Psoas muscle (tissue), 8 donors: ENCODE data around the gene PPP1R16B. TPM values are rescaled to one million over a fixed set of nuclear protein-coding genes. Genes with fewer than 3 reads are reported as not detected.
A peak's percentile ranks its signal among the peaks of the same experiment; 100 is the strongest.

Source experiments
- ATAC-seq, 4 donors: fragments of 200-7000 bp; cut with Tn5 transposase; one replicate each; pipeline ENCODE4 v1.9.1; 2020; ENCODE audit warnings: moderate library complexity in 3 of 4, mild to moderate bottlenecking in 2 of 4
- DNase-seq, 2 donors: peaks; one replicate each; pipeline ENCODE4 v3.0.0-alpha.2; 2020
- H3K27ac ChIP-seq: fragments of 200-600 bp; one replicate; pipeline ENCODE4 v1.8.0; 2022
- H3K27me3 ChIP-seq, 3 donors: fragments of 200-600 bp in 1 of 3; one replicate each; pipeline versions ENCODE4 v1.6.1 to v1.8.0; 2013 to 2022; ENCODE audit warnings: low read length in 2 of 3, mild to moderate bottlenecking in 2 of 3, moderate library complexity in 1 of 3; ENCODE audit not compliant: insufficient read depth in 3 of 3
- H3K36me3 ChIP-seq, 2 donors: fragments of 200-600 bp in 1 of 2; one replicate each; pipeline versions ENCODE4 v1.6.1 to v1.8.0; 2013 to 2022; ENCODE audit warnings: low read depth in 1 of 2, mild to moderate bottlenecking in 1 of 2, moderate library complexity in 1 of 2; ENCODE audit not compliant: insufficient read depth in 1 of 2
- H3K4me1 ChIP-seq: fragments of 200-600 bp; one replicate; pipeline ENCODE4 v1.8.0; 2022
- H3K4me3 ChIP-seq: fragments of 200-600 bp; one replicate; pipeline ENCODE4 v1.8.0; 2022; ENCODE audit warnings: mild to moderate bottlenecking
- H3K9me3 ChIP-seq: fragments of 200-600 bp; one replicate; pipeline ENCODE4 v1.8.0; 2022
- WGBS, 3 donors: extraction: QIAGEN DNeasy Blood & Tissue Kit; methylation state at CpG; one replicate each; pipeline versions ENCODE4 v1.1.6 to v1.1.7; 2013; 5-methylcytosine and 5-hydroxymethylcytosine counted together
- intact Hi-C, 2 donors: fragments of 100-400 bp; cut with DNase I; formaldehyde crosslinking; loops; one replicate each; pipeline versions ENCODE4 v1.11.0 to v1.14.2; 2022
- polyA plus RNA-seq, 3 donors: library from polyadenylated mRNA; stranded (reverse); fragments of 200-250 nt; gene quantifications; one replicate each; pipeline ENCODE4 v1.2.3, GENCODE V29; 2013
- total RNA-seq, 4 donors: library from RNA; stranded (reverse); fragmentation: NEBNext Ultra II Directional in 2 of 4; extraction: Animal tissue kit (Norgen Biotek cat#: 25700) in 2 of 4; gene quantifications; one replicate each; pipeline versions ENCODE4 v1.2.1 to v1.2.4, GENCODE V29; 2021 to 2023
- TF ChIP-seq, protein P1 (sequence below): fragments of 200-600 bp; IDR thresholded peaks from one replicate; pipeline ENCODE4 v1.8.0; 2022; ENCODE audit warnings: antibody characterized with exemption
- donor health status: healthy with polysubstance abuse.
- donor health status: DM: no; HTN: no; CAD: no; lungs with moderate emphysema.
- donor health status: Bipolar disorder and iron deficiency.
- donor health status: healthy.
- donor health status: DM: yes; HTN: yes; CAD: no.
- donor health status: DM: no; HTN: no; CAD: no.
- donor health status: DM: no; HTN: no; CAD: no.
- donor health status: DM: yes; HTN: yes; CAD: no.

Gene PPP1R16B
- total and polyA plus RNA-seq, 7 donors = 1.6 to 5.2 (median 4.1) TPM

GRCh38 chr20:38769376-38770295 lies 35.9 kb upstream of the PPP1R16B start:
- no peak overlapping the region for H3K27ac ChIP-seq
- TF ChIP-seq, protein P1, sequence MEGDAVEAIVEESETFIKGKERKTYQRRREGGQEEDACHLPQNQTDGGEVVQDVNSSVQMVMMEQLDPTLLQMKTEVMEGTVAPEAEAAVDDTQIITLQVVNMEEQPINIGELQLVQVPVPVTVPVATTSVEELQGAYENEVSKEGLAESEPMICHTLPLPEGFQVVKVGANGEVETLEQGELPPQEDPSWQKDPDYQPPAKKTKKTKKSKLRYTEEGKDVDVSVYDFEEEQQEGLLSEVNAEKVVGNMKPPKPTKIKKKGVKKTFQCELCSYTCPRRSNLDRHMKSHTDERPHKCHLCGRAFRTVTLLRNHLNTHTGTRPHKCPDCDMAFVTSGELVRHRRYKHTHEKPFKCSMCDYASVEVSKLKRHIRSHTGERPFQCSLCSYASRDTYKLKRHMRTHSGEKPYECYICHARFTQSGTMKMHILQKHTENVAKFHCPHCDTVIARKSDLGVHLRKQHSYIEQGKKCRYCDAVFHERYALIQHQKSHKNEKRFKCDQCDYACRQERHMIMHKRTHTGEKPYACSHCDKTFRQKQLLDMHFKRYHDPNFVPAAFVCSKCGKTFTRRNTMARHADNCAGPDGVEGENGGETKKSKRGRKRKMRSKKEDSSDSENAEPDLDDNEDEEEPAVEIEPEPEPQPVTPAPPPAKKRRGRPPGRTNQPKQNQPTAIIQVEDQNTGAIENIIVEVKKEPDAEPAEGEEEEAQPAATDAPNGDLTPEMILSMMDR = no peak
- no peak for DNase-seq
- H3K4me3 ChIP-seq = no peak overlapping the region
- H3K36me3 ChIP-seq = peaks cover 17 to 99% of the 10 kb centered on the region in 2 donors
- intact Hi-C loops = no loop called here
- H3K27me3 ChIP-seq = no peaks in the 10 kb centered on the region
- H3K9me3 ChIP-seq = no peaks in the 10 kb centered on the region
- 86 to 96% (median 94%) methylated on average over 13 of the region's 13 CpGs for WGBS, 3 donors
- ATAC-seq = peak in 1 of 4 donors; percentile 39
- H3K4me1 ChIP-seq = no peaks in the 10 kb centered on the region

DNA sequence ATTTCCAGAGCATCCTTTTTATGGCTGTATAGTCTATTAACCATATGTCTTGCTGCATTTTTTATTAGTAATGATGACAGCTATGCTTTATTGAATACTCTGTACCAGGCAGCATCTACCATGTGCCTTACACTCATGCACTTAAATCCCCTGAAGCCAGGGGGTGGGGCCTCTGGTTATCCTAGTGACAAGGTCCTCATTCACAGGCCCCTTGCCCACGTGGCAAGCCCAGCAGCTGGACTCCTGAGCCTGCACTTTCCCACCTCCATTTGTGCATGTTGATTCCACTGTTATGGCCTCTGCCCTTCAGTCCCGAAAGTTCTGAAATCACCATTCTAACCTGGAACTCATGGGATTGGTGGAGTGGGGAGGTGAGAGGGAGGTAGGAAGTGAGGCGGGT lies 35.0 kb upstream of the PPP1R16B start:
- intact Hi-C loops = no loop called here
- H3K9me3 ChIP-seq = no peaks in the 10 kb centered on the region
- DNase-seq (no peak), ATAC-seq (no peak)
- H3K36me3 ChIP-seq = peaks cover 17 to 99% of the 10 kb centered on the region in 2 donors
- H3K27me3 ChIP-seq = no peaks in the 10 kb centered on the region
- WGBS, 3 donors = 82 to 85% (median 84%) methylated on average over 3 of the region's 3 CpGs
- TF ChIP-seq, protein P1 = no peak
- no peak overlapping the region for H3K4me3 ChIP-seq
- H3K27ac ChIP-seq = no peak overlapping the region
- H3K4me1 ChIP-seq = no peaks in the 10 kb centered on the region

- ATAC-seq = no peak
- 86 to 96% (median 91%) methylated on average over 7 of the region's 7 CpGs for WGBS, 3 donors
- TF ChIP-seq, protein P1 = no peak
- Histone ChIP-seq H3K9me3 (no peaks in the 10 kb centered on the region), H3K36me3 (peaks cover 17 to 98% of the 10 kb centered on the region in 2 donors), H3K4me3 (no peak overlapping the region), H3K4me1 (no peaks in the 10 kb centered on the region), H3K27me3 (no peaks in the 10 kb centered on the region), H3K27ac (no peak overlapping the region)
- no peak for DNase-seq
- intact Hi-C loops = no loop called here
These were observed 34.5 kb upstream of the PPP1R16B start for GRCh38 chr20:38770970-38771369.

DNA sequence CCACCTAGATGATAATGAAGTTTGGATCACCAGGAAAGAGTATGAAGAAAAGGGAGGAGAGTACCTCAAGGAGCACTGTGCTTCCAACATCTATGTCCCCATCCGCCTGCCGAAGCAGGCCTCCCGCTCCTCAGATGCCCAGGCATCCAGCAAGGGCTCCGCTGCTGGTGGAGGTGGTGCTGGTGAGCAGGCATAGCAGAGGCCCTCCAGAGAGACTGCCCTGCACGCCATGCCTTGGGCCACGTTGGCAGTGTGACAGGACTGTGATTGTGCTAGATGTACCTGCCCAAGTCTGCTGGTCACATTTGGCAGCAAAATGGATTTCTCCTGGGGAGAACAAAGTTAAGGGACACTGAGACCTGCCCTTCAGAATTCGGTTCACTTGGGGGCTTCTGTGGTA lies 33.9 kb upstream of the PPP1R16B start:
- WGBS, 3 donors = 79 to 94% (median 93%) methylated on average over 7 of the region's 7 CpGs
- H3K9me3 ChIP-seq = no peaks in the 10 kb centered on the region
- ATAC-seq = no peak
- peaks cover 17 to 97% of the 10 kb centered on the region in 2 donors for H3K36me3 ChIP-seq
- intact Hi-C loops = no loop called here
- H3K27ac ChIP-seq = no peak overlapping the region
- H3K4me1 ChIP-seq = no peaks in the 10 kb centered on the region
- H3K4me3 ChIP-seq = no peak overlapping the region
- no peaks in the 10 kb centered on the region for H3K27me3 ChIP-seq
- TF ChIP-seq, protein P1 = no peak
- no peak for DNase-seq
